Measurements from ENCODE around the gene UTP14A.

UTP14A gene

DNA sequence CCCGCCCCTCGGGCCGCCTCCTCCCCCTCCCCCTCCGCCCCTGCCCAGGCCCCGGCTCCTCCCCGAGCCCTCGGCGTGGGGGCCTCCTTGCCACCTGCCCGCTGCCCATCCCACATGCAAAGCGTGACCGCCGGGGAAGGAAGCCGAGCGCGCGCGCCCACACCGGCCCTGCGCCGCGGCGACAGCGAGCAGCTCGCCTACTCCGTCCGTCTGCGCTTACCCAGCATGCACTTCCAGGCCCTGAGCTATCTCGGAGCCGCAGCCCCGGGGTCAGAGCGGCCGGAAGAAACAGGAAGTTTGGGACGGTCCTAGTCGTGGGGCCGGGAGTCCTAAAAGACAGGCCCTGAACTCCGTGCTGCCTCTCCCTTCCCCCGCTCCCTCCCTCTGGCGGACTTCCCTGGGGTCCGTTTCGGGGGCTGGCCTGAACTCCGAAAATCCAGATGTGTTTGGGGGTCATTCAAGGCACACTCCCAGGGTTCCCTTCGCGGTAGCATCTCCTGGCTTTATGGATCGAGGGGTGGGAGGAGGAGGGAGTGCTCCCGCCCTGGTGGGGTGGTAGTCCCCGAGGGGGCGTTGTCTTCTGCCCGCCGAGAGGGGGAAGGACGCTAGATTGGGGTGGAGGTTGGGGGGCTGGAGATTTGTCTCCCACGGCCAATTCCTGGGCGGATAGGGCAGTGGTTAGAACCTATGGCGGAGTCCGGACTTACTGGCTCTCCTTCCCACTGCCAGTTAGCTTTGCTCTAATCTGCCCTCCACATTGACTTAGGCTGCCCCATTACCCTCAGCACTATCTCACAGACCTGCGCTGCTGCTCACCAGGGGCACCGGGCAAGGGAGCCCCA, 51.5 kb downstream of the UTP14A start:
- H3K9me3 Mint-ChIP-seq: no peaks in the 10 kb centered on the region
- H3K27ac Mint-ChIP-seq: peak overlapping the region; percentile 38
- peak; percentile 47 to 49 for DNase-seq (ENCODE audit: low spot score in 2 of 2)

DNA sequence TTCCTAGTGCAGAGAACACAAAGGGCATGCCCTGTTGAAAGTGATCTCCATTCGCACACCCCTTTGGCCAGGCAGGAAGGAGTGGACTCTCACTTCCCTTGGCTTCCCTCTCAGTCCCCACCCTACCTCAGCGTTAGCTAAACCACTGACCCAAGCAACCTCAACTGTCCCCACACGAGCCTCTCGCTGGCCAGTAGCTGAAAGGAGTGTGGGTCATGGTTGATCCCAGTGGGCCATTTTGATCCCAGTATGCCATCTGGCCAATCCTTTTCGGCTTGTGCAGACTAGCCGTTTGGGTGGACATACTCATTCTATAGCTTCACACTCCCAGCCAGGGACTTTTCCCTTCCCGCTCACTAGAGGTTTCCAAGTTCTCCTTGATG, 52.1 kb downstream of the UTP14A start:
- H3K36me3 Mint-ChIP-seq: no peaks in the 10 kb centered on the region
- H3K9me3 Mint-ChIP-seq: no peaks in the 10 kb centered on the region
- no peaks in the 10 kb centered on the region for H3K27me3 Mint-ChIP-seq
- H3K4me1 Mint-ChIP-seq: peaks cover 23% of the 10 kb centered on the region
- DNase-seq (ENCODE audit: low spot score in 2 of 2) (no peak), ATAC-seq (ENCODE audit: low read depth) (no peak)
- peak overlapping the region; percentile 76 for H3K4me3 Mint-ChIP-seq
- no peak overlapping the region for H3K27ac Mint-ChIP-seq

More for the DNA sequence above, 51.5 kb downstream of the UTP14A start:
- peak overlapping the region; percentile 76 for H3K4me3 Mint-ChIP-seq
- H3K27me3 Mint-ChIP-seq: no peaks in the 10 kb centered on the region
- peaks cover 2% of the 10 kb centered on the region for H3K36me3 Mint-ChIP-seq
- ATAC-seq (ENCODE audit: low read depth): peak; percentile 70
- H3K4me1 Mint-ChIP-seq: peaks cover 27% of the 10 kb centered on the region

DNA sequence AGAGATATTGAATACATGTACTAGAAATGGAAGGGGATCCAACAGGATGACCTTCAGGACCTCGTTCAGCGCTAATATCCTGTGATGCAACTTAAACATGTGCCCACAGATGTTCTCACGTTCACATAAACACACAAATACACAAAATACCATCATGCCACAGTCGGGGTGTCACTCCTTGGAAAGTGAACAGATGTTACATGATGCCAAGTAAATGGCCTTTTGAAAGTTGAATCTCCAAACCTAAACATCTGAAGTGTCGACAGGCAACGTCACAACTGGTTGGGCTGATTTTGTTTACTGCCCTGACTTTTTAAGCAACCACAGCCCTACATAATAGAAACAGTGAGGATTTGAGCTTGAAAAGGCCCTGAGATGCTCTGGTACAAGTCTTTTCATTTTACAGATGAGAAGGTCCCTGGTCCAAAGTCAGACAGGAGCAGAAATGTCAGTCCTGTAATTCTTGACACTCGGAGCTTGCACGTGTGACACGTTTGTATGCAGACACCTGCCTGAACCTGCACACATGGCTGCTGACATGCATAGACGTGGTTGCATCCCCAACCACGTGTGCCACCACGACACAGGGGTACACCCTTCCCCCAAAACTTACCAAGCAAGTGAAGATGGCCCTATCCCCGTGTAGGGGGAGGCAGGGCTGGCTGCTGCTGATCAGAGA, 53.0 kb downstream of the UTP14A start:
- Mint-ChIP-seq H3K36me3 (no peaks in the 10 kb centered on the region), H3K27me3 (no peaks in the 10 kb centered on the region), H3K4me3 (peak overlapping the region; percentile 76), H3K27ac (no peak overlapping the region), H3K9me3 (no peaks in the 10 kb centered on the region), H3K4me1 (peaks cover 20% of the 10 kb centered on the region)
- ATAC-seq (ENCODE audit: low read depth) (no peak), DNase-seq (ENCODE audit: low spot score in 2 of 2) (no peak)

DNA sequence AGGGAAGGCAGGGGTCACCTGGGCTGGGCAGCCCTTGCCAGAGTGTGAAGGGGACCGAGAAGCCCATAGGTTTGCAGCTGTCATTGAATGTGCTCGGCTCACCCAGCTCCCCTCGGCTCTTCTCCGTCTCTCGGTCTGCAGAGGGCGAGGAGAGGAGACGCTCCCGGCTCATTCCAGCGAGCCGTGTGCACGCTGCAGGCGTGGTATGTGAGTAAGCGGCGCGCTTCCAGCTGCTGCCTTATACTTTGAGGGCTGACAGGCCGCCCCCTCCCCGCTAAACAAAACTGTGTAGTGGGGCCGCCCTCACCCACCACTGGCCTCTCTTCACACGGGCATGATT, 53.5 kb downstream of the UTP14A start:
- DNase-seq (ENCODE audit: low spot score in 2 of 2) (no peak), ATAC-seq (ENCODE audit: low read depth) (no peak)
- Mint-ChIP-seq H3K36me3 (no peaks in the 10 kb centered on the region), H3K9me3 (no peaks in the 10 kb centered on the region), H3K4me1 (peaks cover 20% of the 10 kb centered on the region), H3K27me3 (no peaks in the 10 kb centered on the region), H3K4me3 (no peak overlapping the region), H3K27ac (no peak overlapping the region)

DNA sequence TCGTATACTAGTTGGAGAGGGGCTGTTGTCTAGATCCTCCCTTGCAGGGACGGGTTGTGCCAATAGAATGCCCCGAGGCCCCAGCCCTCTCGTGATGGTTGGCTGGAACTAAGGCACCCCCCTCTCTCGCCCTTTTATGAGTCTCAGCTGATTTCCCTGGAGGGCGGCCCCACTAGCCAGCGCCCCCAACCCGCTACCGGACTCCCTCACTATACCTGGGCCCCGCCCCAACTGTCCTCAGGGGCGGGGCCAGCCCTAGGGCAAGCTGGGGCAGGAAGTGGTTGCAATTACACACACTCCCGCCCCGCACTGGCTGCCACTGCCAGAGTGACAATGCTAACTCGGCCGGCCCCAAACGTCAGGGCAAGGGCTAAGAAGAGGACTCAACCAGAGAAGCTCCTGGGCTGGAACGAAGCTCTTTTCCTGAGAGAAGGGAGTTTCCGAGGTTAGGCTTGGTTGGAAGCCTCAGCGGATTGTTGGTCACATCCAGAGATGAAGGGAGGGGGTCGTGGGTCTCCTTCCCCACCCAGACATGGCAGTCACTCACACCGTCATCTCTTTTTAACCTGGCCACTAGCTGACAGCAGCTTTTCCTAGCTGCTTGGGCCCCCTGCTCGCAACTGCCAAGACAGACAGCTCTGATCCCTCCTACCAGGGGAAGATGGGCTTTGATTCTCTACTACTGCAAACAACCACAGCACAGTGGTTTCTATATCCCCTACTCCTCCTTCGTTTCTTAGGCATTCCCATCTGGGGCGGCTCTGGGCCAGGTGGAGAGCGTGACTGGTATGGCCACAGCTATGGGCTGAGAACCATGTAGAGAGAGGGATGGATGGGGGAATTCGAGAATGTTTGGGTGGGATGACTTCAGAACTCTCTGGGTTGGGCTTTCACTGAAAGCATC, 55.5 kb downstream of the UTP14A start:
- H3K36me3 Mint-ChIP-seq: no peaks in the 10 kb centered on the region
- no peaks in the 10 kb centered on the region for H3K27me3 Mint-ChIP-seq
- peaks cover 15% of the 10 kb centered on the region for H3K4me1 Mint-ChIP-seq
- H3K4me3 Mint-ChIP-seq: peak overlapping the region; percentile 74
- peak overlapping the region; percentile 50 for H3K27ac Mint-ChIP-seq
- peak; percentile 83 for ATAC-seq (ENCODE audit: low read depth)
- peak in 1 of 2 donors; percentile 39 for DNase-seq (ENCODE audit: low spot score in 2 of 2)
- H3K9me3 Mint-ChIP-seq: no peaks in the 10 kb centered on the region

DNA sequence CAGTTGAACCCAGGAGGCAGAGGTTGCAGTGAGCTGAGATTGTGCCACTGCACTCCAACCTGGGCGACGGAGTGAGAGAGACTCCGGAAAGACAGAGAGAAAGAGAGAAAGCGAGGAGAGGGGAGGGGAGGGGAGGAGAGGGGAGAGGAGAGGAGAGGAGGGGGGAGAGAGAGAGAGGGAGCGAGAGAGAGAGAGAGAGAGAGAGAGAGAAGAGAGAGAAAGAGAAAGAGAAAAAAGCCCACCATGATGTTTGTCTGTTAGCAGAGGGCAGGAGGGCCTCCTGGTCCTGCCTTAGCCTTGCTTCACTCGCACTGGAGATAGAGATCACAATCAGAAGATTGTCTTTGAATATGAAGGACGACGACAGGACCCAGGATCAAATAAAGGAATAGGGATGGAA, 57.8 kb downstream of the UTP14A start:
- no peak overlapping the region for H3K27ac Mint-ChIP-seq
- ATAC-seq (ENCODE audit: low read depth) (no peak), DNase-seq (ENCODE audit: low spot score in 2 of 2) (no peak)
- no peaks in the 10 kb centered on the region for H3K9me3 Mint-ChIP-seq
- peaks cover 9% of the 10 kb centered on the region for H3K4me1 Mint-ChIP-seq
- H3K4me3 Mint-ChIP-seq: no peak overlapping the region
- no peaks in the 10 kb centered on the region for H3K36me3 Mint-ChIP-seq
- H3K27me3 Mint-ChIP-seq: no peaks in the 10 kb centered on the region

DNA sequence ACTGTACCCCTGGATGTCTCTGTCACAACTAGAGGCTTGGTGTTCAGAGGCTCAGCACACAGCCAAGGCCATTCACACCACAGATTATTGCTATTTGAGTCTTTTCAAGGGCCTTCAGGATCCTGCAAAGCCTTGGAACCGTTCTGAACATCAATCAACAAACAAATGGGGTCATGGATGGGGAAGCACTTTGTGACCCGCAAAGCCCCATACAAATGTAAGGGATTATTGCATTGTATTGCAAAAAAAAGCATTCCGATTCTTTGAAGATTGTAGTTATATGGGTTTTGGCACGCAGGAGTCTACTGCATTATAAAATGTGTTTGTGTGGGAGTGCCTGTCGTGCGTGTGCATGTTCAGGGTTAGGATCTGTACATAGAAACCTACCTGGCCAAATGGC, 59.2 kb downstream of the UTP14A start:
- no peaks in the 10 kb centered on the region for H3K27me3 Mint-ChIP-seq
- H3K36me3 Mint-ChIP-seq: no peaks in the 10 kb centered on the region
- DNase-seq (ENCODE audit: low spot score in 2 of 2) (no peak), ATAC-seq (ENCODE audit: low read depth) (no peak)
- H3K4me3 Mint-ChIP-seq: no peak overlapping the region
- H3K4me1 Mint-ChIP-seq: peaks cover 5% of the 10 kb centered on the region
- no peaks in the 10 kb centered on the region for H3K9me3 Mint-ChIP-seq
- no peak overlapping the region for H3K27ac Mint-ChIP-seq

DNA sequence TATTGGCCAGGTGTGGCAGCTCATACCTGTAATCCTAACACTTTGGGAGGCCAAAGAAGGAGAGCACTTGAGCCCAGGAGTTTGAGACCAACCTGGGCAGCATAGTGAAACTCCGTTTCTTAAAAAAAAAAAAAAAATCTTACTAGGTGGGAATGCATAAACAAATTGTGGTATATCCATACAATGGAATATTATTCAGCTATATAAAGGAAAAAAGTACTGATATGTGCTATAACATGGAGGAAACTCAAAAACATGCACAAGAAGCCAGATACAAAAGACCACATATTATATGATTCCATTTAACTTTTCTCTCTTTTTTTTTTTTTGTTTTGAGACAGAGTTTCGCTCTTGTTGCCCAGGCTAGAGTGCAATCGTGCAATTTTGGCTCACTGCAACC, 63.0 kb downstream of the UTP14A start:
- no peaks in the 10 kb centered on the region for H3K9me3 Mint-ChIP-seq
- no peak for ATAC-seq (ENCODE audit: low read depth)
- H3K4me1 Mint-ChIP-seq: peaks cover 3% of the 10 kb centered on the region
- no peak overlapping the region for H3K27ac Mint-ChIP-seq
- DNase-seq (ENCODE audit: low spot score in 2 of 2): no peak
- H3K27me3 Mint-ChIP-seq: peaks cover 2% of the 10 kb centered on the region
- no peak overlapping the region for H3K4me3 Mint-ChIP-seq
- H3K36me3 Mint-ChIP-seq: no peaks in the 10 kb centered on the region

DNA sequence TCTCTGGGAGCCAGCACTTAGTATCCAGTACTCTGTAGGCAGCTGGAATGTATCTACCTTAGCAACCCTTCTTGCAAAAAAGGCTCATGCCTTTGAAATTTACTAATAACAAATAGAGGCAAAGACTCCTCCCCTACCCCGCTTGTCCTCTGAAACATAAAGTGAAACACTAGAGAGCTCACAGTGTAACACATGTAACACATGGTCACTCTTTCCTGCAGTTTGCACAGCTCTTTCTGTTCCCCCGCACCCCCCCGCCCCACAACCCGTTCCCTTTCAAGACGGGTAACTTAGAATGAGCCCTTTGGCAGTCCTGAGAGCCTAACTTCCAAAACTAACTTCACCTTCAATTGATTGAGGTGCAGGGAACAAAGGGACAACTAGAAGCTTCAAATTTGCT, 70.5 kb downstream of the UTP14A start:
- Mint-ChIP-seq H3K4me1 (peaks cover 7% of the 10 kb centered on the region), H3K27me3 (peaks cover 2% of the 10 kb centered on the region), H3K36me3 (no peaks in the 10 kb centered on the region), H3K4me3 (no peak overlapping the region), H3K9me3 (no peaks in the 10 kb centered on the region), H3K27ac (no peak overlapping the region)
- DNase-seq (ENCODE audit: low spot score in 2 of 2): no peak
- ATAC-seq (ENCODE audit: low read depth): no peak

Measured in memory B cell (primary cell).